ENCODE data around the gene HMGA1.

The HMGA1 gene

GRCh38 chr6:34236443-34237315, at the start of gene HMGA1:
TSS of gene HMGA1 (plus strand) at chr6:34236873. CDS start at chr6:34240781, 3,908 bp downstream.
- in situ Hi-C loops (cut with MboI; ENCODE audit: low sequenced_read_pairs): no loop called here

DNA sequence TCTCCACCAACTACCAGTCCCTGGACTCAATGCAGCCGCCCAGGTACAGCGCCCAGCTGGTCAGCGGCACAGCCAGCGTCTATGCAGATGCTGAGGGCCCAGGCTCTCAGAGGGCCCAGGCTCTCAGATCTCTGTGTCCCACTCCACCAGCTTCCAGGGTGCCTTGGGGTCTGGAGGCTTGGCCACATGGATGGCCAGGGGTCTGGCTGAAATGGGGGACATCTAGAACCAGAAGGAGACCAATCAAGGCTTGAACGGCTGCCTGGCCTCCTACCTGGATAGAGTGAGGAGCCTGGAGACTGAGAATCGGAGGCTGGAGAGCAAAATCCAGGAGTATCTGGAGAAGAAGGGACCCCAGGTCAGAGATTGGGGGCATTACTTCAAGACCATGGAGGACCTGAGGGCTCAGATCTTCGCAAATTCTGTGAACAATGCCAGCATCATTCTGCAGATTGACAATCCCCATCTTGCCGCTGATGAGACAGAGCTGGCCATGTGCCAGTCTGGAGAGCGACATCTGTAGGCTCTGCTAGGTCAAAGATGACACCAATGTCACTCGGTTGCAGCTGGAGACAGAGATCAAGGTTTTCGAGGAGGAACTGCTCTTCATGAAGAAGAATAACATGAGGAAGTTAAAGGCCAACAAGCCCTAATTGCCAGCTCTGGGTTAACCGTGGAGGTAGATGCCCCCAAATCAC, 46.7 kb upstream of the HMGA1 start:
- in situ Hi-C loops (cut with MboI; ENCODE audit: low sequenced_read_pairs): loop anchor here (10.0 kb wide), 1 partner anchor 225 kb away; no protein-coding TSS in a partner anchor

GRCh38 chr6:34190504-34191122, 46.1 kb upstream of the HMGA1 start:
- in situ Hi-C loops (cut with MboI; ENCODE audit: low sequenced_read_pairs): loop anchor here (10.0 kb wide), 1 partner anchor 224 kb away; no protein-coding TSS in a partner anchor

- in situ Hi-C loops (cut with MboI; ENCODE audit: low sequenced_read_pairs): loop anchor here (10.0 kb wide), 1 partner anchor 220 kb away; no protein-coding TSS in a partner anchor
These were observed 41.9 kb upstream of the HMGA1 start for GRCh38 chr6:34194772-34195171.

GRCh38 chr6:34195726-34196115, 41.0 kb upstream of the HMGA1 start:
- in situ Hi-C loops (cut with MboI; ENCODE audit: low sequenced_read_pairs): loop anchor here (10.0 kb wide), 1 partner anchor 219 kb away; no protein-coding TSS in a partner anchor

- in situ Hi-C loops (cut with MboI; ENCODE audit: low sequenced_read_pairs): loop anchor here (10.0 kb wide), 1 partner anchor 219 kb away; no protein-coding TSS in a partner anchor
These were observed 40.4 kb upstream of the HMGA1 start for GRCh38 chr6:34196116-34196832.

DNA sequence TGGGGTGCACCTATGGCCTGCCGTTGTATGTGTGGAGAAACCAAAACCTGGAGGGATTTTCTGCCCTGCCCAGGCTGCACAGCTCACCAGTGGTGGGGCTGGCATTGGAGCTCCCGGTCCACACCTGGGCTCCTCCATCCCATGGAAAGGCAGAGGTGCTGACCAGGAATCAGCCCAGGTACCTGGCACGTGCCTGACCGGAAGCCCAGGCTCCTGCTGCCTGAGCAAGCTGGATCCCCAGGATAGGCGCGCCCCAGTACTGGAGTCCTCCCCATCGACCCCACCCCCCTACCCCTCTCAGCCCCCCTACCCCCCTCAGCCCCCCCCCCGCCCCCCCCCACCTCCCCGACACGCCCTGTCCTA, 39.9 kb upstream of the HMGA1 start:
- in situ Hi-C loops (cut with MboI; ENCODE audit: low sequenced_read_pairs): loop anchor here (10.0 kb wide), 1 partner anchor 218 kb away; no protein-coding TSS in a partner anchor

GRCh38 chr6:34200340-34200971, 36.2 kb upstream of the HMGA1 start:
- in situ Hi-C loops (cut with MboI; ENCODE audit: low sequenced_read_pairs): no loop called here

GRCh38 chr6:34201455-34202107, 35.1 kb upstream of the HMGA1 start:
- in situ Hi-C loops (cut with MboI; ENCODE audit: low sequenced_read_pairs): no loop called here

GRCh38 chr6:34202329-34203201, 34.1 kb upstream of the HMGA1 start:
- in situ Hi-C loops (cut with MboI; ENCODE audit: low sequenced_read_pairs): no loop called here

- in situ Hi-C loops (cut with MboI; ENCODE audit: low sequenced_read_pairs): no loop called here
These were observed 32.0 kb upstream of the HMGA1 start for GRCh38 chr6:34204693-34205092.

DNA sequence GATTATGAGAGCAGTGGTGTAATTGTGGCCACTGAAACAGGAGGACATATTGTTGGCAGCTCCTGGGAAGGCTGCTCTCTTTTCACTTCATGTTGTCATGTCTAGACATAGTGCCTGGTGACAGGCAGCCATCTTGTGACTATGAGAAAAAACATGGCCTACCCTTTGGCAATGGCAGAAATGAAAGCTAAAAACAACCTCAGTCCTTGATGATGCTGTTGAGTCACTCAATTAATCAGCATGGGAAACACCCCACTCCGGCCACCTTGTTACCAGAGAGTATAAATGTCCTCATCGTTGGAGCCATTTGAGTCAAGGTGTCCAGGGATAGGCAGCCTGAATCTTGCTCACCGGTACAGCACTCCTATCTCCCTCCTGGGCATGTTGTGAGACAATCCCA, 31.2 kb upstream of the HMGA1 start:
- in situ Hi-C loops (cut with MboI; ENCODE audit: low sequenced_read_pairs): no loop called here

- in situ Hi-C loops (cut with MboI; ENCODE audit: low sequenced_read_pairs): no loop called here
These were observed 30.8 kb upstream of the HMGA1 start for GRCh38 chr6:34205916-34206315.

- in situ Hi-C loops (cut with MboI; ENCODE audit: low sequenced_read_pairs): no loop called here
These were observed 29.9 kb upstream of the HMGA1 start for GRCh38 chr6:34206726-34207125.

DNA sequence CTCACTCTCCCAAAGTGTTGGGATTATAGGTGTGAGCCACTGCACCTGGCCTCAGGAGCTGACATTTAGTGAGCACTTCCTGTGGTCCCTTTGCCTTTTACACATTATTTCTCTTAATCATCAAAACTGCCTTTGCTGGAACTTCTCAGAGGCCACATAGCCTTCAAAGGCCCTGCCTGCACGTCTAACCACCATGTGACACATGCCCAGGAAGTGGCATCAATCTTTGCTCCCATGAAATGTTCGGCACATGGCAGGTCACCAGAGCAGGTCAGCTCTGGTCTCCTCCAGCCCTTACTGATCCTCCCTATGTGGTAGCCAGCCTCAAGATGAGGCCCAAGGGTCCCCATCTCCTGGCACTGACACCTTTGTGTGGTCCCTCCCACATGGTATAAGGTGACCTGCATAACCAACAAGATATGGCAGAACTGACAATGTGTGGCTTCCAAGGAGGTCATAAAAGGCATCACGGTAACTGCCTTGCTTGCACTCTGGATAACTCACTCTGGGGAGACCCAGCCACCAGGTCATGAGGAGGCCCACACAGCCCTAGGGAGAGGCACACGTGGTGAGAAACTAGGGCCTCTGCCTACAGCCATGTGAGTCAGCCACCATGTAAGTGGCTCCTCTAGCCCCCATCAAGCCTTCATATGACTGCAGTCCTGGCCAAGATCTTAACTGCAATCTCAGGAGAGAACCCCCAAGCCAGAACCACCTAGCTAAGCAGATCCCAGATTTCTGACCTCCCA, 28.8 kb upstream of the HMGA1 start:
- in situ Hi-C loops (cut with MboI; ENCODE audit: low sequenced_read_pairs): no loop called here

DNA sequence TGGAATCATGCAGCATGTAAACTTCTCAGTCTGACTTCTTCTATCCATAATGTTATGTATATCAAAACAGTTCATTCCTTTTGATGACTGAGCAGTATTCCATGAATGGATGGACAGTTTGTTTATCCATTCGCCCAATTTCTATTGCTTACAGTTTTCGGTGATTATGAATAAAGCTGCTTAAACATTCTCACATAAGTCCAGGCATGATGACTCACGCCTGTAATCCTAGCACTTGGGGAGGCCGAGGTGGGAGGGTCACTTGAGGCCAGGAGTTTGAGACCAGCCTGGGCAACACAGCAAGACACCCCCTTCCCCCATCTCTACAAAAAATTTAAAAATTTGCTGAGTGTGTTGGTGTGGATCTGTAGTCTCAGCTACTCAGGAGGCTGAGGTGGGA, 22.9 kb upstream of the HMGA1 start:
- in situ Hi-C loops (cut with MboI; ENCODE audit: low sequenced_read_pairs): no loop called here

- in situ Hi-C loops (cut with MboI; ENCODE audit: low sequenced_read_pairs): no loop called here
These were observed 18.0 kb upstream of the HMGA1 start for GRCh38 chr6:34218691-34219090.

DNA sequence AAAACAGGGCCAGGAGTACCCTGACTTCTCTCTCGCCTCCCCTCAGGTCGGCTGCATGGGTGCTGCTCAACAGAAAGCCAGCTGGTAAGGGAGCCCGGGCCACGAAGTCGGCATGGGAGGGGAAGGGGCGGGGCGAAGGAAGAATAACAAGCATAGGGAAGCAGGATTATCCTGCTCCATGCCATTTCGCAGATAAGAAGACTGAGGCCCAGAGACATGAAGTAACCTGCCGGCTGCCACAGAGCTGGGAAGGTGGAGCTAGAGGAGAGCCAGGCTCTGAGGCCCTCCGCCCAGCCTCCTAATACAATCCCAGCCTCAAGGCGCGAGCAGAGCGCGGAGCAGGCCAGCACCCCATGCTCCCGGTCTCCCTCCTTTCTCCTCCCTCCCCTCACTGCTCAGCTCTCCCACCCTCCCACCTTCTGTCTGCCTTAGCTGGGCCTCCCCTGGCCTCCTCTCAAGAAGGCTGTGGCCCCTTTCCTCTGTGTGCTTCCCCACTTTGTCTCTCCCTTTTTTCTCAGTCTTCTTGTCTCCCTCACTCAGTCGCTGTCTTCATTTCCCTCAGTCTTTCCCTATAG, 13.2 kb upstream of the HMGA1 start:
- in situ Hi-C loops (cut with MboI; ENCODE audit: low sequenced_read_pairs): no loop called here
